GM12872 (cell line): ENCODE results near the gene MTFMT.

Source experiments
- CTCF ChIP-seq: IDR thresholded peaks from 3 replicates; pipeline ENCODE4 v1.5.1; 2011; ENCODE audit warnings: low read depth, mild to moderate bottlenecking, low read length, moderate library complexity; ENCODE audit not compliant: insufficient read depth

MTFMT gene

GRCh38 chr15:65062726-65063125, 33.3 kb upstream of the MTFMT start:
- no peak for TF ChIP-seq CTCF

- no peak for TF ChIP-seq CTCF
Observed at GRCh38 chr15:65062061-65062460, 32.6 kb upstream of the MTFMT start.

GRCh38 chr15:65060641-65061397, 31.4 kb upstream of the MTFMT start:
- TF ChIP-seq CTCF = no peak

- no peak for TF ChIP-seq CTCF
Observed at GRCh38 chr15:65059931-65060596, 30.6 kb upstream of the MTFMT start.

GRCh38 chr15:65059369-65059750, 29.9 kb upstream of the MTFMT start:
- no peak for TF ChIP-seq CTCF

- TF ChIP-seq CTCF = no peak
Observed at GRCh38 chr15:65058394-65059368, 29.2 kb upstream of the MTFMT start.

GRCh38 chr15:65057549-65057940, 28.1 kb upstream of the MTFMT start:
- no peak for TF ChIP-seq CTCF
